ENCODE results near the gene PHF2.

DNA sequence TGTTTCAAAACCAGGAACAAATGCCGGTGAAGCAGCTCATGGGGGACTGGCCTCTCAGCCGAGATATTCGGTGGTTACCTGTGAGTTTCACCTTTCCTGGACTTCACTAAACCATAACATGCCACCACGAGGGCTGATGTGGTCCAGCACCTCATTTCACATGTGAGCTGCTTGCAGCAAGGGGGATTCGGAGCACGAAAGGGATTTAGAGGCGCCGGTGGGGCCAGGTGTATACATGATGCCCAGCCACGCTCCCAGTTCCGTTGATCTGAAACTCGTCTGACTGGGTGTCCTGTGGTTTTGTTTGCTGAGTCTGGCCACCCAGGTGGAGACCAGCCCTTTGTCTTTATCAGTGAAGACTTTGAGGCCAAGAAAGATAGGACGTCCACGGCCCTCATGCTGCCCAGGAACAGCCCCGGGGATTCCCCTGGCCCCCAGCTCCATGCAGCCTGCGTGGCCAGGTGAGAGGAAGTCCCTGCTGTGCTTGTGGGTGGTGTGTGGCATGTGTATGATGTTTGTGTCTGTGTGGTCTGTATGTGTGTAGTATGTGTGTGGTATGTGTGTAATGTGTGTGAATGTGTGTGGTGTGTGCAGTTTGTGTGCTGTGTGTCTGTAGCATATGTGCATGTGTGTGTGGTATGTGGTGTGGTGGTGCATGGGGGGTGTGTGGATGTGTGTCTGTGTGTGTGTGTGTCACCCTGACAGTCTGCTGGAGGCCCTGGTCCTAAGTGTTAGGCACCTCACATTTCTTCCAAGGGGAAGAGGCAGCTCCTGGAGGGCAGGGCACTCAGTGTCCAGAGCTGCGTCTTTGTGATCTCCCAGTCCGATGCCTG lies 23.4 kb downstream of the PHF2 start:
- TF ChIP-seq, protein P1, sequence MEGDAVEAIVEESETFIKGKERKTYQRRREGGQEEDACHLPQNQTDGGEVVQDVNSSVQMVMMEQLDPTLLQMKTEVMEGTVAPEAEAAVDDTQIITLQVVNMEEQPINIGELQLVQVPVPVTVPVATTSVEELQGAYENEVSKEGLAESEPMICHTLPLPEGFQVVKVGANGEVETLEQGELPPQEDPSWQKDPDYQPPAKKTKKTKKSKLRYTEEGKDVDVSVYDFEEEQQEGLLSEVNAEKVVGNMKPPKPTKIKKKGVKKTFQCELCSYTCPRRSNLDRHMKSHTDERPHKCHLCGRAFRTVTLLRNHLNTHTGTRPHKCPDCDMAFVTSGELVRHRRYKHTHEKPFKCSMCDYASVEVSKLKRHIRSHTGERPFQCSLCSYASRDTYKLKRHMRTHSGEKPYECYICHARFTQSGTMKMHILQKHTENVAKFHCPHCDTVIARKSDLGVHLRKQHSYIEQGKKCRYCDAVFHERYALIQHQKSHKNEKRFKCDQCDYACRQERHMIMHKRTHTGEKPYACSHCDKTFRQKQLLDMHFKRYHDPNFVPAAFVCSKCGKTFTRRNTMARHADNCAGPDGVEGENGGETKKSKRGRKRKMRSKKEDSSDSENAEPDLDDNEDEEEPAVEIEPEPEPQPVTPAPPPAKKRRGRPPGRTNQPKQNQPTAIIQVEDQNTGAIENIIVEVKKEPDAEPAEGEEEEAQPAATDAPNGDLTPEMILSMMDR (IDR thresholded peaks at IDR 0.05), result no peak
- no peak for TF ChIP-seq POLR2A (IDR thresholded peaks at IDR 0.05)
